Activated CD4-positive, alpha-beta T cell treated with anti-CD3 and anti-CD28 coated beads, Interleukin-2, amount 50 U/mL, for 16 hours (primary cell): ENCODE results near the gene CATSPERZ.

Experiments
- DNase-seq: peaks from one replicate; pipeline ENCODE4 v3.0.0-alpha.2; 2020

CATSPERZ gene

DNA sequence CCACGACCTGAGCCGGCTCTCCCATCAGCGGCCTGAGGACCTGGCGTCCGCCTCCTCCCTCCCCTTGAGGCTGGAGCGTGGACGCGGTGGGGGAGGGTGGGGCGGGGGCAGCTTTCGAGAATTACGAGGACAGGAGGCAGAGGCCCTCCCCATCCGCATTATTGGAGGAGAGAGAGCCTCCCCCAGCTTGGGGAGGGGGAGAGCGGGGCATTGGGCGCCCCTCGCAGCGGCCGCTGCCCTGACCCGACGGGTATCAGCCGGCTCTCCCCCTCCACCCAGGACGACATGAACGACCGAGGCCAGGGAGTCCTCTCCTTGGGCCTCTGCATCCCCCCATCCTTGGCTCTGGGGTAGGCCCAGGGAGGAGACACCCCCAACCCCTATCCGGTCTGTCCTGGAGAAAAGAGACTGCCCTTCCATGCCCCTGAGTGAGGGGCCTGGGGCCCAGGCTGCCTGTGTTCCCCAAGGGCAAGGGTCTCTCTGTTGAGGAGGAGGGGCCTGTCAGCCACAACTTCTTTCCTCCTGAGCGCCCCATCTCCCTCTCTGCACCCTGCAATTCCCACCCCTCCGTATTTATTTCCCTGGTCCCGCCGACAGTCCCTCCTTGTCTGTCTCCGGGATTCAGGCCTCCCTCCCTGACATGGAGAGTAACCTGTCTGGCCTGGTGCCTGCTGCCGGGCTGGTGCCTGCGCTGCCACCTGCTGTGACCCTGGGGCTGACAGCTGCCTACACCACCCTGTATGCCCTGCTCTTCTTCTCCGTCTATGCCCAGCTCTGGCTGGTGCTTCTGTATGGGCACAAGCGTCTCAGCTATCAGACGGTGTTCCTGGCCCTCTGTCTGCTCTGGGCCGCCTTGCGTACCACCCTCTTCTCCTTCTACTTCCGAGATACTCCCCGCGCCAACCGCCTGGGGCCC, 14.0 kb upstream of the CATSPERZ start:
- peak; percentile 47 for DNase-seq

DNA sequence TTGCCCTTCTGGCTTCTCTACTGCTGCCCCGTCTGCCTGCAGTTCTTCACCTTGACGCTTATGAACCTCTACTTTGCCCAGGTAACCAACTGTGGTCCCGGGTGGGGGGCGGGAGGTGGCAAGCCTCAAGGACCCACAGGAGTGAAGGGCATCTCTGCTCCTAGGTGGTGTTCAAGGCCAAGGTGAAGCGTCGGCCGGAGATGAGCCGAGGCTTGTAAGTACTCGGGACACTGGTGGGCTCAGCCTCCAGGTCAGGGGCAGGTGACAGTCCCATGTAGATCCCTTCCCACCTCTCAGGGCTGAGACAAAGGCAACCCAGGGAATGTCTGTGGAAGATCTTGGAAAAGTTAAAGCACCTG, 13.4 kb upstream of the CATSPERZ start:
- DNase-seq: no peak

DNA sequence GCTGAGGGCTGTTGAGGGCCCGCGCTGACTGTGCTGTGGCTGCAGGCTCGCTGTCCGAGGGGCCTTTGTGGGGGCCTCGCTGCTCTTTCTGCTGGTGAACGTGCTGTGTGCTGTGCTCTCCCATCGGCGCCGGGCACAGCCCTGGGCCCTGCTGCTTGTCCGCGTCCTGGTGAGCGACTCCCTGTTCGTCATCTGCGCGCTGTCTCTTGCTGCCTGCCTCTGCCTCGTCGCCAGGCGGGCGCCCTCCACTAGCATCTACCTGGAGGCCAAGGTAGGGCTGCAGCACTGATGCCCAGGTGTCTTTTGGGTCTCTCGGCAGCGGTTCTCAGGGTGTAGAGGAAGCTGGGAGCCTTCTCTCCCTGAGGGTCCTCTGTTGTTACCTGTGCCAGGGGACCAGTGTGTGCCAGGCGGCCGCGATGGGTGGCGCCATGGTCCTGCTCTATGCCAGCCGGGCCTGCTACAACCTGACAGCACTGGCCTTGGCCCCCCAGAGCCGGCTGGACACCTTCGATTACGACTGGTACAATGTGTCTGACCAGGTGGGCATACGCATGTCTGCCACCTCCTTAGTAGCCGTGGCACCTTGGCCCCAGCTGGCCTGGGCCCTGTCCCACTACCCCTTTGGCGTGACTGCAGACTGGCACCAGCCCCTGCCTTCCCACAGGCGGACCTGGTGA, 12.3 kb upstream of the CATSPERZ start:
- no peak for DNase-seq

DNA sequence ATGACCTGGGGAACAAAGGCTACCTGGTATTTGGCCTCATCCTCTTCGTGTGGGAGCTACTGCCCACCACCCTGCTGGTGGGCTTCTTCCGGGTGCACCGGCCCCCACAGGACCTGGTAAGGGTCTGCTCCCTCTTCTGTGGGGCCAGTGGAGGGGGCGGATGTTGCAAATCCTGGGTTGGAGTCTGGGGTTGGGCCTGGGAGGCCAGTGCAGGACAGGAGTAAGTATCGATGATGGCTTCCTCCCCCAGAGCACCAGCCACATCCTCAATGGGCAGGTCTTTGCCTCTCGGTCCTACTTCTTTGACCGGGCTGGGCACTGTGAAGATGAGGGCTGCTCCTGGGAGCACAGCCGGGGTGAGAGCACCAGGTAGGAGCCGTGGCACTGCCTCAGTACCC, 11.8 kb upstream of the CATSPERZ start:
- no peak for DNase-seq

DNA sequence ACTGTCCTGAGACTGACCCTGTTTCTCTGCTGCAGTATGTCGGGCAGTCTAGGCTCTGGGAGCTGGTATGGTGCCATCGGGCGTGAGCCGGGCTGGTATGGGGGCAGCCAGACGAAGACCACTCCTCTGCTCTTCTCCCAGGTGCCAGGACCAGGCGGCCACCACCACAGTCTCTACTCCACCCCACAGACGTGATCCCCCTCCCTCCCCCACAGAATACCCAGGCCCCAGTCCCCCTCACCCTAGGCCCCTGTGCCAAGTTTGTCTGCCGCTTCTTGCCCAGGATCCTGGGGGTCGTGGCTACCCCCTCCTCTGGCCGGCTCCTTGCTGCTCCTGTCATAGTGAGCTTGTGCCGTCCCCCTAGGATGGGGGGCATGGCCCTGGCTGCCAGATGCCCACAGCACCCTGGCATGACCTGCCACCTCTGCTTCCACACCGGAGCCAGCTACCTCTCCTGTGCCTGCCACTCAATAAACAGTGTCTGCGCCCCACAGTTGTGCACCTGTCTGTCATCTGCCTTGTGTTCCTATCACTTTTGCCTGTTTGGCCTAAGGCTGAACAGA, 11.1 kb upstream of the CATSPERZ start:
- no peak for DNase-seq

DNA sequence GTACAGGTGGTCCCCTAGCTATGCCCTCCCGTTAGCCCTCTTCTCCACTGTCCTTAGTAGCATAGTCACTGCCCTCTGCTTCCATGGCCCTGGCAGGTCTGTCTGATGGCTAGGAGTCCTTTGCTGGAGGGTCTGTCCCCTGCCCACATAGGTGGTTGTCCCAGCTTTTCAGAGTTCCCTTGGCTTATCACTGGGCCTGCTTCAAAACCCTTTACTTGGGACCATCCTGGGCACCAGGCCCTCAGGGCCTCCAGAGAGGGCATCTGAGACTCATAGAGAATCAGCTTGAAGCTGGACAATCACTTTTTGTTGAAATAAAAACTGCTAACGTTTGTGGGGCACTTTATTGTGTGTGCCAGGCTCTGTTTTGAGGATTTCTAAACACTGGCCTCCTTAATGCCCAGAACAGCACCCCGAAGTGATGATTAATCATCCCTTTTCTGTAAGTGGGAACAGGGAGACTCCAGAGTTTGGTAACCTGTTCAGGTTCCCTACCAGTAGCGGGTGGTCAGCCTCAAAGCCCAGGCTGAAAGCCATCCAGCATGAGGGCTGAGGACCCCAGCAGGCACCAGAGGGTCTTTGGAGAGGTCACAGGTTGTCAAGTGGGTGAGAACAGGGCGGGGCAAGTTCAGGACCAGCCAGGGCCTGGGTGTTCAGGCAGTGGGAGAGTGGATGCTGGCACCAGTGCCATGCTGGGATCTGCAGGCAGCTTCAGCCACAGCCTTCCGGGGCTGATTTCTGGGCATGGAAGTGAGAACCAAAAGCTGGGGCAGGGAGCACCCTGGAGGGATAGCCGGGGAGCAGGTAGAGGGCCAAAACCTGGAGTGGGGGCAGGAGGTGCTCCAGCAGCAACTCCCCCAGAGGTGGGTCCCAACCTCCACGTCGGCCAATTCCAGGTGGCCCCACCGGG, 9.6 kb upstream of the CATSPERZ start:
- DNase-seq: no peak

DNA sequence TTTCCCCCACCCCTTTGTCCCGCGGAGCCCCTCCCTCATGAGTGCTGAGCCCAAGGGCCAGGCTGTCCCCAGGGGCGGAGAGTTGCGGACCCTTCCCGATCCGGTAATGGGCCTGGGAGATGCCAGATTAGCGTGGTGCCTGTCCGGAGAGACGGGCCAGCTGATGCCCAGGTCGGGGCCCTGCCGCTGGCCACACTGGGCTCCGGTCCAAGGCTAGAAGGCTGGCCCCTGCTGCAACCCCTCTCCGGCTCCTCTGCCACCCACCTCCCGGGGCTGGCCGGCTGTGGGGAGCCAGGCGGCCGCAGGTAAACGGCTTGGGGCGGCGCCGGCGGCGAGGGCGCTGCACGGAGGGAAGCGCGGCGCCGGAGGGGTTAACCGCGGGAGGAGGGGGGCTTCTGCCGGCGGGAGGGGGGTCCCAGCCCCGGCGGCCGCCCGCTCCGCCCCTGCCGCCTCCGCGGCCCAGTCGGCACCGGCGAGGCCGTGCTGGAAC, 8.9 kb upstream of the CATSPERZ start, which contains the start of gene KCNK4:
KCNK4 (plus strand) TSS at position 41 of the 490 bp plus-strand sequence. CDS start 1,717 bp downstream, outside the sequence.
- DNase-seq: no peak

DNA sequence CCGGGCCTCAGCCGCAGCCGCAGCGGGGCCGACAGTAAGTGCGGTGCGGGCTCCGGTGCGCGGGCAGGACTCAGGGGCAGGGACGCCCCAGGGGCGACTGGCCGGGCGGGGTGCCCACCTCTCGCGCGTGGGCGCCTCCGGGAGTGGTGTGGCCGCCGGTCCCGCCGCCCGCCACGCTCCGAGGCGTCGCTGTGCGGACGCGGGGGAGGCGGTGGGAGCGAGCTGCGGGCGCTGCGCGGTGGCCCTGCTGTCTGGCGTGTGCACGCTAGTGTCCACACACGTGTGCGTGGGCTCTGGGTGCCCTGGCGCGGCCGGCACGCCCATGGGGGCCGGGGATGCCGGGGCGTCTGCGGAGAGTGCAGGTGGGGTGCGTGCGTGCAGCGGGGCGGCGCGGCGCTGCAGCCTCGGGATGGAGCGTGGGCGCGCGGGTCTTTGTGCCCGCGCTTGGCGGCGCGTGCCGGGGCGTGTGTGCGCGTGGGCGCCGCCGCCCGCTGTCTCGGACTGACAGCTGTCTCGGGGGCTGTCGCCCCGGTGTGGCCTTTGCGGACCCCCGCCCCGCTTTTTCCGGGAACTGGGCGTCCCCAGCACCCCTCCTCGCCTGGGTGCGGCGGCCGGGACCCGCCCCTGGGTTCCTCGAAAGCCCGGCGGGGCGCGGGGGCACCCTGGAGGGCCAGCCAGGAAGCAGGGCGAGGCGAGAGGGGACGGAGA, 8.3 kb upstream of the CATSPERZ start:
- DNase-seq: no peak

DNA sequence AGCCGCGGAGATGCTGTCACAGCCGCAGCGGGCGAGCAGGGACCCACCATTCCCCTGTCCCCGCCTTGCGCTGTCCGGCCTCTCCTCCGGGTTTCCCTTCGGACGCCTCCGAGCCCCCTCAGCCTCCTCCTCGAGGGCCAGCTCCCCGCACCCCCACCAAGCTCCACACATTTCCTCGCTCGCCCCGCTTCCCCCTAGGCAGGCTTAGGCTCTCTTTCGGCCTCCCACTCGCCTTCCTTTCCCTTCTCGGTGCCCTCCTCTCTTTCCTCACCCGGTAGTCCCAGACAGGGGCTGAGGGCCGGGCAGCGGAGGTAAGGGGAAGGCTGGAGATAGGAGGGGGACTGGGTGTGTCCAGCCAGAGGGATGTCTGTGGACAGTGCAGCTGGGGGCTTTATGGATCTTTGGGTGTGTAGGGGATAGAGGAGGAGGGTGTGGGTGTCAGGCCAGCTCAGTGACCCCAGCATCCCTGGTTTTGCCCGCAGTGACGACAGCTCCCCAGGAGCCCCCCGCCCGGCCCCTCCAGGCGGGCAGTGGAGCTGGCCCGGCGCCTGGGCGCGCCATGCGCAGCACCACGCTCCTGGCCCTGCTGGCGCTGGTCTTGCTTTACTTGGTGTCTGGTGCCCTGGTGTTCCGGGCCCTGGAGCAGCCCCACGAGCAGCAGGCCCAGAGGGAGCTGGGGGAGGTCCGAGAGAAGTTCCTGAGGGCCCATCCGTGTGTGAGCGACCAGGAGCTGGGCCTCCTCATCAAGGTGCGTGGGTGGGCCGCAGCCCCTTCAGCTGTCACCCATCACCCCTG, 7.5 kb upstream of the CATSPERZ start:
- no peak for DNase-seq

DNA sequence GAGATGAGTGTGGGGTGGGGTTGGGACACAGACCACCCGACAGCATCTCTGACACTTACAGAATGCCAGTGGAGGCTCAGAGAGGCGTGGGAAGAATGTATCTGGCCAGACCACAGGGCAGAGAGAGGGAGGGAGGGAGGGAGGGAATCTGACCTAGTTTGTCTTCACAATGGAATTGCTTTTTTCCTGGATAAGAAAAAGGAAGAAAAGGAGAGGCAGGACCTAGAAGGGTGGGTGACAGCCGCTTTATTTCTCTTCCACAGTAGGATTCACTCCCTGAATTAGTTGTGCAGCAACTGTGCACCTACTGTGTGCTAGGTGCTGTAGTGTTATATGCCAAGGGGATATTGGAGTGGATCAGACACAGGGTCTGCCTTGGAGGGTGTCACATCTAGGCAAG, 5.4 kb upstream of the CATSPERZ start:
- no peak for DNase-seq

DNA sequence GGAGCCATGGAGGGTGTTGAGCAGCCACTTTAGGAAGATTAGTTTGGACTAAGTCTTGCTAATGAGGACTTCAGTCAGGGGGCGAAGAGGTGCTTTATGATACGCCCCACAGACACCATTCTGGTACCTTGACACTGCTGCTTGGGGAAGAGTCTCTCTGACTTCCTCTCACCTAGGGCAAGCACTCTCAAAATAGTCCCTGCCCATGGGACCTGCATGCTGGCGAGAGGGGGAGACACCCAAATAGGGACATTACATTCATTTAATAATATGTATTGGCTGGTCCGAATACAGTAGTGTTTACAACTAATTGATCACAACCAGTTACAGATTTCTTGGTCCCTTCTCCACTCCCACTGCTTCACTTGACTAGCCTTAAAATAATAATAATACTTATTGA, 4.4 kb upstream of the CATSPERZ start:
- no peak for DNase-seq

DNA sequence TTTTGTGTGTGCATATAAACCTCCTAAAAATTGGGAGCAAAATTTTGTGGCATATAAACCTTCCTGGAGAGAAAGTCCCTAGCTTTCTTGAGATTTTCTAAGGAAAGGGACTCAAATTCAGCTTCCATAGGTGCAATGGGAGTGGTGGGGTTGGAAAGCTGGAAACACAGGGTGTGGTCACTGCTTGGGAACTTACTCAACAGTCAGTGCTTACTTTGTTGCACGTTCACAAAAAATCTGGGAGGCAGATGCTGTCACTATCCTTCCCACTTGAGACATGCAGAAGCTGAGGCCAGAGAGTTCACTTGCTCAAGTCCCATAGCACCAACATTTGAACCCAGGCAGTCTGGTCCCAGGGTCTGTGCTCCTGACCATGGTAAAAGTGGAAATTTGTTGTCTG, 3.9 kb upstream of the CATSPERZ start:
- no peak for DNase-seq

DNA sequence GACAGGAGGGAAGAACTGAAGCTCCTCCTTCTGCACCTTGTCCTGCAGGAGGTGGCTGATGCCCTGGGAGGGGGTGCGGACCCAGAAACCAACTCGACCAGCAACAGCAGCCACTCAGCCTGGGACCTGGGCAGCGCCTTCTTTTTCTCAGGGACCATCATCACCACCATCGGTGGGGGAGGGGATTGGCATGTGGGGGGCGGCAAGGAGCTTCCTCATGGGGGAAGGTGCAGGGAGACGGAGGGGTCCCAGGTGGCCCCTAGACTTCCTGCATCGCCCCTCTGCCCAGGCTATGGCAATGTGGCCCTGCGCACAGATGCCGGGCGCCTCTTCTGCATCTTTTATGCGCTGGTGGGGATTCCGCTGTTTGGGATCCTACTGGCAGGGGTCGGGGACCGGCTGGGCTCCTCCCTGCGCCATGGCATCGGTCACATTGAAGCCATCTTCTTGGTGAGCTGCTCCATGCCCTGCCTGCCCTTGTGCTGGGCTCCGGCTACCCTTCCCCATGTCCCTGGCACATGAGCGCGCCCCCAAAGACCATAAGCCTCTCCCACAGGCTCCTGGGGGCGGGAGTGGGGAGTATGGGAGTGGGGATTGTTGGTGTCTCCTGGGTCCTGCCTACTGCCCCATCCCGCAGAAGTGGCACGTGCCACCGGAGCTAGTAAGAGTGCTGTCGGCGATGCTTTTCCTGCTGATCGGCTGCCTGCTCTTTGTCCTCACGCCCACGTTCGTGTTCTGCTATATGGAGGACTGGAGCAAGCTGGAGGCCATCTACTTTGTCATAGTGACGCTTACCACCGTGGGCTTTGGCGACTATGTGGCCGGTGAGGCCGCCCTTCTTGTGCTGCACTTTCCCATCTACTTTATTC, 3.1 kb upstream of the CATSPERZ start:
- DNase-seq: no peak

DNA sequence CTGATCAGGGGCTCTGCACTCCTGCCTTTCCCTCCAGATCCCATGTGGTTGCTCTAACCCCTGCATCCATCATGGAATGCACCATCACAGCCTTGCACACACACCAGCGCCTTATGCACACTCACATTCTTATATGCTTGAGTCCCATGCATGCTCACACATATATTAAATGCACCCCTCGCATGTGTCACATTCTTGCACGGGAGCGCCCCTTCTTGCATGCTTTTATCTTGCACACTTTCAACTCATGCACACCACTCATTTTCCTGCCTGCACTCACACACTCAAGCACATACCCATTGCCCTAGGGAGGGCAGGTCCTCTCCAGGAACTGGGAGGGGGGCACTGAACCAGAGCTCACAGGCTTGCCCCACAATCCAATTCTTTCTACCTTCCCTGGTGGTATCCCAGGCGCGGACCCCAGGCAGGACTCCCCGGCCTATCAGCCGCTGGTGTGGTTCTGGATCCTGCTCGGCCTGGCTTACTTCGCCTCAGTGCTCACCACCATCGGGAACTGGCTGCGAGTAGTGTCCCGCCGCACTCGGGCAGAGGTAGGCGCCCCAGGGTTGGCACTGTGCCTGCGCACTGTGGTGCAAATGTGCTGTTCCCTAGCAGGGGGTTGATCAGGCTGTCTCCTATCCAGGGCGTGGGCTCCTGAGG, 2.3 kb upstream of the CATSPERZ start:
- no peak for DNase-seq

DNA sequence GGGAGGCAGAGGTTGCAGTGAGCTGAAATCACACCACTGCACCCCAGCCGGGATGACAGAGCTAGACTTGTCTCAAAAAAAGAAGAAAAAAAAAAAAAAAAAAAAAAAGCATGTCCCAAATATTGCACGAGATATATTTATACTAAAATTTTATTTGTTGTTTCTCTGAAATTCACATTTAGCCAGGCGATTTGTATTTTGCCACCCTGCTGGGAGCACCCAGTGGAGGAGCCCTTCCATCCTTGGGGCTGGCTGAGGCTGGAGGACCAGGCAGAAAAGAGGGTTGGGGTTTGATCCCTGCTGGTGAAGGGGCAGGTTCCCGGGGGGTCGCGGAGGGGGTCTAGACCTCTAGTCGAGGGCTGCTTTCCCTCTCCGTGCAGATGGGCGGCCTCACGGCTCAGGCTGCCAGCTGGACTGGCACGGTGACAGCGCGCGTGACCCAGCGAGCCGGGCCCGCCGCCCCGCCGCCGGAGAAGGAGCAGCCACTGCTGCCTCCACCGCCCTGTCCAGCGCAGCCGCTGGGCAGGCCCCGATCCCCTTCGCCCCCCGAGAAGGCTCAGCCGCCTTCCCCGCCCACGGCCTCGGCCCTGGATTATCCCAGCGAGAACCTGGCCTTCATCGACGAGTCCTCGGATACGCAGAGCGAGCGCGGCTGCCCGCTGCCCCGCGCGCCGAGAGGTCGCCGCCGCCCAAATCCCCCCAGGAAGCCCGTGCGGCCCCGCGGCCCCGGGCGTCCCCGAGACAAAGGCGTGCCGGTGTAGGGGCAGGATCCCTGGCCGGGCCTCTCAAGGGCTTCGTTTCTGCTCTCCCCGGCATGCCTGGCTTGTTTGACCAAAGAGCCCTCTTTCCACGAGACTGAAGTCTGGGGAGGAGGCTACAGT, 952 bp upstream of the CATSPERZ start:
- no peak for DNase-seq

DNA sequence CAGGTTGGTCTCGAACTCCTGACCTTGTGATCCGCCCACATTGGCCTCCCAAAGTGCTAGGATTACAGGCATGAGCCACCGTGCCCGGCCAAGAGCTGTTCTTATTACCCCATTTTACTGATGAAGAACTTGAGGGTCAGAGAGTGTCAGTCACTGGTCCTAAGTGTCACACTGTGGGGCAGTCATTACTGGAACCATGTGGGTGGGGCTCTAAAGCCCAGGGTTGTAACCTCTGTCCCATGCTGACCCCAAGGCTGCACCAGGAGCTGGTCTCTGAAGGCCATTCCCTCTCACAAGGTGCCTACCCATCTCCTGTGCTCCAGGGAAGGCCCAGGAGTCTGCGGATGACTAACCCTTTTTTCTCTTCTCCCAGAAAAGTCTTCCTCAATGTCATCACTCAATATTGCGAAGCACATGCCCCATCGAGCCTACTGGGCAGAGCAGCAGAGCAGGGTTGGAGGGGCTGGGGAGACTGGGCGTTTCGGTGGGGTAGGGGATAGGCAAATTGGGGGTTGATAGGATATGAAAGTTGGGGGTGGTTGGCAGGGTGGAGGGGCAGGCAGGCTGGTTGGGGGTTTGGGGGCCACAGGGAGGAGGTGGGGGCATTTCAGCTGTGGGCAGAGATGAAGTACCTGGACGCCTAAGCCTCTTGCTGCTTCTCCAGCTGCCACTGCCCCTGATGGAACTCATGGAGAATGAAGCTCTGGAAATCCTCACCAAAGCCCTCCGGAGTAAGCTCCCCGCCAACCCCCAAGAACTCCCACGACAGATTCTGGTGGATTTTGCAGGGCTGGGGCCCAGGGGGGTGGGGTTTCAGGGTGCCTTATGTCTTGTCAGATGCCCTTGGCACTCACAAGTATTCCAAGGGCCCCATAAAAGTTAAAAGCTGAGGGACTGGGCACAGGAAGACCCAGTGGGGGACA, 3.2 kb downstream of the CATSPERZ start:
- DNase-seq: no peak

DNA sequence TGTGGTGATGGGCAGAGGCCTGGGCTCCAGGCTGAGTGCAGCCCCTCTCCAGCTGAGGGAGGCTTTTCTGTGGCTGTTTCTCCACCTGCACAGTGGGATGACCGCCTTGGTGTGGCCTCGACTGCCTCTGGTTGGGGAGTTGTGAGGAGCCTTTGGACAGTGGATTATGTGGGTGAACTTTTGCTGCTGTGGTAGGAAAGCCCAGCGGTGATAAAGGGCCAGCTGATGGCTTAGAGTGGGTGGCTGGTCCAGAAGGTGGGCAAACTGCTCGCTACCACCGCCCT, 3.8 kb downstream of the CATSPERZ start:
- DNase-seq: no peak
